GM10248 (cell line): ENCODE results near the gene CYTH1.

ENCODE experiments used
- CTCF ChIA-PET: fragments of 300-600 bp; sonication (Branson Sonifier 250); formaldehyde crosslinking; extraction: SDS; loops from one replicate; lab custom pipeline; 2021; ENCODE audit warnings: antibody characterized with exemption; lab: Yijun Ruan, JAX
- POLR2A ChIA-PET: fragments of 350-650 bp; sonication (Branson Sonifier 250); formaldehyde crosslinking; extraction: SDS; loops from one replicate; lab custom pipeline; 2020; ENCODE audit warnings: antibody characterized with exemption; lab: Yijun Ruan, JAX
- DNase-seq: peaks from one replicate; pipeline ENCODE4 v3.0.0; 2012; ENCODE audit errors: extremely low spot score
- TF ChIP-seq, protein P1 (sequence below): IDR thresholded peaks from 2 replicates; pipeline ENCODE4 v1.5.1; 2012; ENCODE audit warnings: mild to moderate bottlenecking, low read depth; ENCODE audit errors: extremely low read depth, missing control alignments, control extremely low read depth

Gene CYTH1

GRCh38 chr17:78714534-78714933, 67.5 kb downstream of the CYTH1 start:
- CTCF ChIA-PET = interaction anchor here (3.5 to 4.9 kb wide), 2 partner anchors 7 to 11 kb away, joined by 13 to 46 read pairs; no protein-coding TSS in a partner anchor
- TF ChIP-seq, protein P1, sequence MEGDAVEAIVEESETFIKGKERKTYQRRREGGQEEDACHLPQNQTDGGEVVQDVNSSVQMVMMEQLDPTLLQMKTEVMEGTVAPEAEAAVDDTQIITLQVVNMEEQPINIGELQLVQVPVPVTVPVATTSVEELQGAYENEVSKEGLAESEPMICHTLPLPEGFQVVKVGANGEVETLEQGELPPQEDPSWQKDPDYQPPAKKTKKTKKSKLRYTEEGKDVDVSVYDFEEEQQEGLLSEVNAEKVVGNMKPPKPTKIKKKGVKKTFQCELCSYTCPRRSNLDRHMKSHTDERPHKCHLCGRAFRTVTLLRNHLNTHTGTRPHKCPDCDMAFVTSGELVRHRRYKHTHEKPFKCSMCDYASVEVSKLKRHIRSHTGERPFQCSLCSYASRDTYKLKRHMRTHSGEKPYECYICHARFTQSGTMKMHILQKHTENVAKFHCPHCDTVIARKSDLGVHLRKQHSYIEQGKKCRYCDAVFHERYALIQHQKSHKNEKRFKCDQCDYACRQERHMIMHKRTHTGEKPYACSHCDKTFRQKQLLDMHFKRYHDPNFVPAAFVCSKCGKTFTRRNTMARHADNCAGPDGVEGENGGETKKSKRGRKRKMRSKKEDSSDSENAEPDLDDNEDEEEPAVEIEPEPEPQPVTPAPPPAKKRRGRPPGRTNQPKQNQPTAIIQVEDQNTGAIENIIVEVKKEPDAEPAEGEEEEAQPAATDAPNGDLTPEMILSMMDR = no peak
- DNase-seq = no peak
- POLR2A ChIA-PET = interaction anchor here (1.4 kb wide), 1 partner anchor 16 kb away, joined by 3 read pairs; no protein-coding TSS in a partner anchor

DNA sequence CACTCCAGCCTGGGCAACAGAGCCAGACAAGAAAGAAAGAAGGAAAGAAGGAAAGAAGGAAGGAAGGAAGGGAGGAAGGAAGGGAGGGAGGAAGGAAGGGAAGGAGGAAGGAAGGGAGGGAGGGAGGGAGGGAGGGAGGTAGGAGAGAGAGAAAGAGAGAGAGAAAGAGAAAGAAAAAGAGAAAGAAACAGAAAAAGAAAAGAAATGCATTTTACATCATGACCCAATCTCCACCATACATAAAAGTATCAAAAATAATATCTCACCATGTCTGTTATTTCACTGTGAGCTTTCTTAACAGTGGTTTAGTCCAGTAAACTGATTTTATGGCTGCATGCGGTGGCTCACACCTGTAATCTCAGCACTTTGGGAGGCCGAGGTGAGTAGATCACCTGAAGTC, 70.0 kb downstream of the CYTH1 start:
- no peak for DNase-seq
- TF ChIP-seq, protein P1 = no peak
- POLR2A ChIA-PET = no interaction called here
- CTCF ChIA-PET = interaction anchor here (1.4 to 6.6 kb wide), 2 partner anchors 10 to 16 kb away, joined by 4 to 50 read pairs; no protein-coding TSS in a partner anchor

DNA sequence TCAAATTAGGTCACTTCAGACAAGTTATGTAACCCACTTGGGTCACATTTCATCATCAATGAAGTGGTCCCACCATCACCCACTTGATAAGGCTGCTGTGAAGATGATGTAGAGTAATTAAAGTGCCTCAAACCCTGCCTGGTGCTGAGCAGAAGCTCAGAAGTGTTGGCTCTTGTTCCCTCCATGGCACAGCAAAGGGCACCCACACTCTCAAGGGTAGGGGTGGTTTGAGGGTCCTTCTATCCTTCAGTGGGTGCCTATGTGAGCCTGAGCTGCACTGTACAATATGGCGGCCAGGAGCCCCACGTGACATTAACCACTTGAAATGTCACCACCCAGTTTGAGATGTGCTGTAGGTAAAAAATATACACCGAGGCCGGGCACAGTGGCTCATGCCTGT, 71.5 kb downstream of the CYTH1 start:
- TF ChIP-seq, protein P1 = no peak
- ChIA-PET POLR2A (interaction anchor here (0.8 kb wide), 1 partner anchor 17 kb away, joined by 4 read pairs; no protein-coding TSS in a partner anchor), CTCF (interaction anchor here (1.2 to 6.6 kb wide), 6 partner anchors 12 to 38 kb away, joined by 3 to 50 read pairs (median 16); no protein-coding TSS in a partner anchor)
- DNase-seq = no peak

DNA sequence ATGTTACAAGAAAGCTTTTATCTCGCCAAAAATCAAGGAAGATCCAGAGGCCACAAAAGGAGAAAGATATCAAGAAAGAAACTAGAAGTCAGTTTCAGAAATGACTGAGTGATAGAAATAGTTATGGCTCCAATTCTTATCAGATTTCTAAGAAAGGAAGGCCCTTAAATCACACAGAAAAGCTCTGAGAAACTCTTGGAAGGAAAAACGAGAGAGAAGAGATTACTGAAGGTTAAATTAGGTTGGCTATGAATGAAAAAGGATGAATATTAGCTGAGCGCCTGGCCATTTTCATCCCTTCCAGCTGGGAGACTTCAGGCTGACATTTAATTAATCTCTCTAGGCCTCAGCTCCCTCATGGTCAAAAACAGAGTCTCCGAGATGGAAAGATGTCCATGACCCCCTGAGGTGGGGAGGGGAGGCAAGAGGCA, 72.3 kb downstream of the CYTH1 start:
- ChIA-PET CTCF (interaction anchor here (0.8 to 6.6 kb wide), 22 partner anchors 7 to 262 kb away, joined by 3 to 50 read pairs (median 6); no protein-coding TSS in a partner anchor), POLR2A (interaction anchor here (0.8 to 1.3 kb wide), 3 partner anchors 16 to 66 kb away, joined by 4 to 6 read pairs (median 5); no protein-coding TSS in a partner anchor)
- TF ChIP-seq, protein P1 = no peak
- DNase-seq = no peak

DNA sequence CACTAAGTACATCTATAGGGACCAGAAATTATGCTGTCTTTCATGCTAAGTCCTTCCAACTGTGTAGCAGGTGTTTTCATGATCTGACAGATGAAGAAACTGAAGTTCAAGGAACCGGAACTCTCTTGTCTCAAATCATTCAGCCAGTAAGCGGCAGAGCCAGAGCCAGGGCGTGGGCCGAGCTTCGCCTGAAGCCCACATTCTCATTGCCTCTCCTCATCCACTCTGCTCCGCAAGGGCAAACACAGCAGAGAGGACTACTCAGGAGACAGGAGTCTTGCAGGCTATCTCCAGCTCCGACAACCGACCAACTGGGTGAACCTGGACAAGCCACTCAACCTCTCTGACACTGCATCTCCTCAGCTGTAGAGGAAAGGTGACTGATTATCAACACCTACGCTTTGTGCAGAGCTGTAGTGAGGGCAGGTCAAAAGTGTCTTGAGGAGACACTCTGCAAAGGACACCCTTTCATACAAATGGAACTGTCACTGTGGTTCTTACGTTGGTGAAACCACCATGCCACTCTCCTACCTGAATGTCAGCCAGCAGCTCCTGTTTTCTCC, 72.9 kb downstream of the CYTH1 start:
- POLR2A ChIA-PET = interaction anchor here (1.0 to 1.3 kb wide), 3 partner anchors 9 to 66 kb away, joined by 4 to 6 read pairs (median 5); no protein-coding TSS in a partner anchor
- CTCF ChIA-PET = interaction anchor here (0.7 to 6.6 kb wide), 28 partner anchors 8 to 288 kb away, joined by 3 to 50 read pairs (median 4); no protein-coding TSS in a partner anchor
- DNase-seq = peak; percentile 68
- TF ChIP-seq, protein P1 = no peak

DNA sequence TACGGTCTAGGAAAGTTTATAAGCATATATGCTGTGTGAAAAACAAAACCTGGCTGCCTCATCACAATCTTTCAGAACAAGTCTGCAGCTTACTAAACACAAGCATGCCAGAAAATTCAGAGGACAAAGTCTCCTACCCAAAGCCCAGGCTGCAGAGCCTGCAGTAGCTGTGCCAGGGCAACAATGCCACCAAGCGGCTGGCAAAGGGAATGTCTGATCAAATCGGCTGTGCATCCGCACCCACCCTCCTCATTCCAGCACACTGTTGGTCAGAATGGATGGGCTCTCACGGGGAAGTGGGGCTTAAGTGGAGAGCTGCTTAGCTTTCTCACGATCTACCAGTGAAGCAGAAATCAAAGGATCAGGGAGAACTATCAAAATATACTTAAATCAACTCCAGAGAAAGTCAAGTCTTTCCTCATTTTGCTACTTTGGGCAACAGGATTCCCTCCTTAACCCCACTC, 73.5 kb downstream of the CYTH1 start:
- ChIA-PET POLR2A (interaction anchor here (0.6 to 1.3 kb wide), 4 partner anchors 9 to 67 kb away, joined by 3 to 6 read pairs (median 4); no protein-coding TSS in a partner anchor), CTCF (interaction anchor here (0.7 to 6.6 kb wide), 27 partner anchors 8 to 288 kb away, joined by 3 to 50 read pairs (median 4); no protein-coding TSS in a partner anchor)
- peak; percentile 54 for DNase-seq
- TF ChIP-seq, protein P1 = peak; percentile 73
